ENCODE data around the gene RAB33B. TPM values are rescaled to one million over a fixed set of nuclear protein-coding genes. Genes with fewer than 3 reads are reported as not detected.

The RAB33B gene
- total and polyA plus RNA-seq, 2 of the 8 experiments (the other 6 are each of a cell fraction or from before 2014, with no cell fraction given): 4.2 to 8.7 TPM

GRCh38 chr4:139465922-139466321 is 12.0 kb downstream of the RAB33B start:
- FAIRE-seq (no peak), DNase-seq (ENCODE audit: low read depth in 1 of 2, low spot score in 2 of 2) (no peak)
- Histone ChIP-seq H3K4me1 (replicated peaks in 1 of 4; ENCODE audit: control insufficient read depth in 3 of 4, insufficient read depth in 4 of 4, low read length in 3 of 4) (peaks cover 0 to 3% (median 0%) of the 10 kb centered on the region in 4 experiments; a peak in 1 of 7 replicates), H4K91ac (replicated peaks; ENCODE audit: insufficient read length, low read length) (no peak overlapping the region), H2BK12ac (ENCODE audit: low read depth, low read length) (no peak overlapping the region), H3K79me2 (ENCODE audit: control insufficient read depth in 1 of 2, insufficient read depth in 2 of 2, low read length in 2 of 2) (peaks cover 0 to 72% of the 10 kb centered on the region in 2 experiments; a peak in 3 of 4 replicates), H3K36me3 (ENCODE audit: control insufficient read depth in 2 of 4, insufficient read depth in 4 of 4, low read length in 3 of 4) (no peaks in the 10 kb centered on the region), H4K5ac (ENCODE audit: insufficient read length, low read depth, low read length) (no peak overlapping the region), H2AFZ (ENCODE audit: low read length) (no peak overlapping the region), H2BK15ac (ENCODE audit: low read length) (no peak overlapping the region), H3K23me2 (ENCODE audit: low read depth, low read length) (no peaks in the 10 kb centered on the region), H2BK20ac (ENCODE audit: low read length) (no peak overlapping the region), H3K23ac (ENCODE audit: insufficient read length) (no peak overlapping the region), H3K4me2 (ENCODE audit: insufficient read depth in 1 of 2, low read depth in 2 of 2, low read length in 2 of 2) (no peak overlapping the region), H3K9me3 (ENCODE audit: insufficient read depth in 2 of 2, low read depth in 1 of 2, low read length in 1 of 2) (peaks cover 0 to 4% of the 10 kb centered on the region in 2 experiments; a peak in 1 of 4 replicates), H3K27ac (ENCODE audit: low read depth, low read length) (no peak overlapping the region), H3K79me1 (ENCODE audit: low read depth, low read length) (peaks cover 11% of the 10 kb centered on the region; the same call in 1 of the 2 replicates), H4K8ac (ENCODE audit: extremely low read depth, insufficient read depth, low read length) (no peak overlapping the region), H3K27me3 (replicated peaks in 1 of 4; ENCODE audit: control insufficient read depth in 3 of 4, extremely low read depth in 1 of 4, insufficient read depth in 3 of 4, low read length in 3 of 4) (no peaks in the 10 kb centered on the region), H3K56ac (replicated peaks; ENCODE audit: insufficient read length, low read depth, low read length) (no peak overlapping the region), H3K4me3 (ENCODE audit: extremely low read depth in 1 of 4, insufficient read depth in 2 of 4, low read depth in 3 of 4, low read length in 4 of 4) (no peak overlapping the region), H3K14ac (ENCODE audit: insufficient read length) (no peak overlapping the region), H2AK5ac (ENCODE audit: low read depth, low read length) (no peak overlapping the region), H4K20me1 (replicated peaks in 1 of 2; ENCODE audit: control insufficient read depth in 1 of 2, insufficient read depth in 2 of 2, low read length in 2 of 2) (no peaks in the 10 kb centered on the region), H2BK5ac (ENCODE audit: low read depth, low read length) (no peak overlapping the region), H2BK120ac (replicated peaks; ENCODE audit: low read depth, low read length) (no peak overlapping the region), H3K9ac (replicated peaks in 1 of 4; ENCODE audit: extremely low read depth in 1 of 4, low read depth in 3 of 4, low read length in 3 of 4) (no peak overlapping the region), H3K4ac (replicated peaks; ENCODE audit: insufficient read length, low read depth, low read length) (no peak overlapping the region), H3K18ac (ENCODE audit: extremely low read depth, low read length) (no peak overlapping the region)
- WGBS, 2 experiments (ENCODE audit: extremely low coverage in 1 of 2, insufficient coverage in 1 of 2, insufficient read length in 1 of 2, insufficient replicate concordance in 2 of 2, low coverage in 1 of 2, low lambda C conversion rate in 2 of 2, missing lambda C conversion rate in 1 of 2): 77% methylated on average over 4 of the region's 4 CpGs; no CpG with 5 or more reads in 1 of the 2 experiments
- ChIA-PET POLR2A (ENCODE audit: partially characterized antibody) (interaction anchor here (0.8 to 1.3 kb wide), 4 partner anchors 13 to 224 kb away, joined by 3 to 5 read pairs (median 4); no protein-coding TSS in a partner anchor), CTCF (ENCODE audit: partially characterized antibody) (no interaction called here)
- no peak for TF ChIP-seq POU5F1 (IDR thresholded peaks at IDR 0.05; ENCODE audit: low read depth, low read length)
- no peak for TF ChIP-seq GTF2F1 (IDR thresholded peaks at IDR 0.05; ENCODE audit: borderline replicate concordance, low read depth, low read length)
- no peak for TF ChIP-seq MAFK (IDR thresholded peaks at IDR 0.05; ENCODE audit: low read depth, low read length)
- TF ChIP-seq KDM5A (IDR thresholded peaks at IDR 0.05; ENCODE audit: low read length): no peak
- no peak for TF ChIP-seq CHD1 (IDR thresholded peaks at IDR 0.05; ENCODE audit: low read depth, low read length)
- no peak for TF ChIP-seq SRF (IDR thresholded peaks at IDR 0.05; ENCODE audit: low read depth, low read length)
- TF ChIP-seq MAX (IDR thresholded peaks at IDR 0.05): no peak
- TF ChIP-seq GABPA (IDR thresholded peaks at IDR 0.05; ENCODE audit: borderline replicate concordance, insufficient read depth, low read length): no peak
- no peak for TF ChIP-seq KDM4A (IDR thresholded peaks at IDR 0.05; ENCODE audit: low read depth, low read length, severe bottlenecking)
- no peak for TF ChIP-seq SAP30 (IDR thresholded peaks at IDR 0.05; ENCODE audit: insufficient read depth, insufficient replicate concordance, low read length)
- TF ChIP-seq BACH1 (IDR thresholded peaks at IDR 0.05; ENCODE audit: low read length): no peak
